HUES6 (cell line): ENCODE data around the gene TMC7.
"Not testable (repeated sequence)": the region's sequence is repeated elsewhere in the genome, so short reads cannot be mapped to it uniquely, and the experiment has no call there.

Source experiments
- H3K27ac ChIP-seq: 2 replicates; pipeline ENCODE4 v1.7.0; 2013; ENCODE audit warnings: low read depth, mild to moderate bottlenecking, low read length, inconsistent platforms
- H3K27me3 ChIP-seq: 2 replicates; pipeline ENCODE4 v1.6.1; 2013; ENCODE audit warnings: low read length; ENCODE audit not compliant: control insufficient read depth, insufficient read depth
- H3K36me3 ChIP-seq: 2 replicates; pipeline ENCODE4 v1.6.1; 2013; ENCODE audit warnings: low read length; ENCODE audit not compliant: control insufficient read depth, insufficient read depth
- H3K4me1 ChIP-seq: 2 replicates; pipeline ENCODE4 v1.6.1; 2013; ENCODE audit warnings: low read length; ENCODE audit not compliant: control insufficient read depth, insufficient read depth
- H3K4me3 ChIP-seq: 2 replicates; pipeline ENCODE4 v1.5.1; 2013; ENCODE audit warnings: low read depth, low read length
- H3K9ac ChIP-seq: one replicate; pipeline ENCODE4 v1.6.1; 2013; ENCODE audit warnings: mild to moderate bottlenecking, low read length
- H3K9me3 ChIP-seq: 2 replicates; pipeline ENCODE4 v1.6.1; 2013; ENCODE audit warnings: low read depth, low read length; ENCODE audit not compliant: control insufficient read depth, insufficient read depth

TMC7 gene

GRCh38 chr16:18953547-18953946 is 30.2 kb upstream of the TMC7 start:
- no peaks in the 10 kb centered on the region for H3K9me3 ChIP-seq
- no peak overlapping the region for H3K4me3 ChIP-seq
- no peak overlapping the region for H3K27ac ChIP-seq
- no peaks in the 10 kb centered on the region for H3K27me3 ChIP-seq
- no peaks in the 10 kb centered on the region for H3K4me1 ChIP-seq
- no peaks in the 10 kb centered on the region for H3K36me3 ChIP-seq
- H3K9ac ChIP-seq, result no peak overlapping the region

DNA sequence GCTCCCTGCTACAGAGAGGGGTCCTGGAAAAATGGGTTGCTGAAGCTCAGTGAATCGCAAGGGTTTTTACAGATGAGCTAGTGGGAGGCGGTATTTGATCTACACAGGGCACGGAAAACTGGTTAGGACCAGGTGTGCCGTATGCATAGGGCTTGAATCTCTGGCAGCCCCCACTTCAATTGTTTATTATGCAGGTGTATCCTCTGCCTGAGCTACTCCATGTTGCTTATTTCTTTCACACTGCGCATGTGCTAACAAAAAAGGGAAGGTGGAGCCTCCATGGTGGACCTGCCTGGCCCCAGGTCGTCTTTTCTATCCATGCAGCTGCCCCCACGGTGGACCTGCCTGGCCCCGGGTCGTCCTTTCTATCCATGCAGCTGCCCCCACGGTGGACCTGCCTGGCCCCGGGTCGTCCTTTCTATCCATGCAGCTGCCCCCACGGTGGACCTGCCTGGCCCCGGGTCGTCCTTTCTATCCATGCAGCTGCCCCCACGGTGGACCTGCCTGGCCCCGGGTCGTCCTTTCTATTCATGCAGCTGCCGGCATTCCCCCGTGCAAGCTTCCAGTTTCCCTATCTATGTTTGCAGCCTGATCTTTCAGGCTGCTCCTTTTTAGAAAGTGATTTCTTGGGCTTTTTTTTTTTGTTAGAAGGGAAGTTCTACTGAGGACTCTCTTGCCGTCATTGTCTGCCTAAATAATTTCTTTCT is 27.7 kb upstream of the TMC7 start:
- H3K9ac ChIP-seq, H3K4me3 ChIP-seq, H3K27ac ChIP-seq, H3K4me1 ChIP-seq, H3K36me3 ChIP-seq, H3K9me3 ChIP-seq, H3K27me3 ChIP-seq: not testable (repeated sequence)

DNA sequence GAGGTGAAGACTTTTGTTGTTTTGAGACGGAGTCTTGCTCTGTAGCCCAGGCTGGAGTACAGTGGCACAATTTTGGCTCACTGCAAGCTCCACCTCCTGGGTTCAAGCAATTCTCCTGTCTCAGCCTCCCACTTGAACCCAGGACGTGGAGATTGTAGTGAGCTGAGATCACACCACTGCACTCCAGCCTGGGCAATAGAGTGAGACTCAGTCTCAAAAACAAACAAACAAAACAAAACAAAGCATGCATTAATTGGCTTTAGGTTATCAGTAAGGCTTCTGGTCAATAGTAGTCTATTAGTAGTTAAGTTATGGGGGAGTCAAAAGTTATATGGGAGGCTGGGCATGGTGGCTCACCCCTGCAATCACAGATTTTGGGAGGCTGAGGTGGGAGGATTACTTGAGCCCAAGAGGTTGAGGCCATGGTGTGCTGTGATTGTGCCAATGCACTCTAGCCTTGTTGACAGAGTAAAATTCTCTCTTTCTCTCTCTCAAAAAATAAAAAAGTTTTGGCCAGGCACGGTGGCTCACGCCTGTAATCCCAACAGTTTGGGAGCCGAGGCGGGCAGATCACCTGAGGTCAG is 27.0 kb upstream of the TMC7 start:
- not testable (repeated sequence) for H3K27ac ChIP-seq, H3K36me3 ChIP-seq, H3K9me3 ChIP-seq, H3K4me3 ChIP-seq, H3K27me3 ChIP-seq, H3K4me1 ChIP-seq, H3K9ac ChIP-seq

DNA sequence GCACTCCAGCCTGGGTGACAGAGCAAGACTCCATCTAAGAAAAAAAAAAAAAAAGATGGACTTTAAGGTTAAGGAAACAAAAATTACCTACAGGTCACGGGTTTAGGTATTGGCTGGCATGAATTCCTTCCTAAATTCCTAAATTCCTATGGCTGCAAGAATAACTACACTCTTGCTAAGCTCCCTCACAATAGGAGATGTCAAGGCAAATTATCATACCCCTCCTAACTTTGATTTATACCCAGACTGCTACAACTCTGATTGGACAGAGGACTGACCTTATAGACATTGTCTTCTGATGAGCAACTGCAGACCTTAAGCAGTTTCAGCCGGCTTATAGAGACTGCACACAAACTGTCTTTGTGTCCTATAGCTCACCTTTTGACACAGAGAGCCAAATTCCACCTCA is 25.1 kb upstream of the TMC7 start:
- Histone ChIP-seq H3K36me3 (no peaks in the 10 kb centered on the region), H3K27me3 (no peaks in the 10 kb centered on the region), H3K27ac (no peak overlapping the region), H3K4me1 (peaks cover 5% of the 10 kb centered on the region; the same call in 1 of the 2 replicates), H3K9ac (no peak overlapping the region), H3K9me3 (no peaks in the 10 kb centered on the region), H3K4me3 (no peak overlapping the region)

GRCh38 chr16:18959031-18959505 is 24.7 kb upstream of the TMC7 start:
- peaks cover 5% of the 10 kb centered on the region; the same call in 1 of the 2 replicates for H3K4me1 ChIP-seq
- no peak overlapping the region for H3K27ac ChIP-seq
- no peaks in the 10 kb centered on the region for H3K9me3 ChIP-seq
- H3K4me3 ChIP-seq, result no peak overlapping the region
- no peaks in the 10 kb centered on the region for H3K27me3 ChIP-seq
- H3K36me3 ChIP-seq, result no peaks in the 10 kb centered on the region
- H3K9ac ChIP-seq, result no peak overlapping the region

- peaks cover 2% of the 10 kb centered on the region; the same call in 1 of the 2 replicates for H3K27me3 ChIP-seq
- no peak overlapping the region for H3K27ac ChIP-seq
- no peaks in the 10 kb centered on the region for H3K4me1 ChIP-seq
- H3K9ac ChIP-seq, result no peak overlapping the region
- no peaks in the 10 kb centered on the region for H3K36me3 ChIP-seq
- H3K4me3 ChIP-seq, result no peak overlapping the region
- H3K9me3 ChIP-seq, result no peaks in the 10 kb centered on the region
Measured at GRCh38 chr16:18965555-18965954, 18.2 kb upstream of the TMC7 start.

DNA sequence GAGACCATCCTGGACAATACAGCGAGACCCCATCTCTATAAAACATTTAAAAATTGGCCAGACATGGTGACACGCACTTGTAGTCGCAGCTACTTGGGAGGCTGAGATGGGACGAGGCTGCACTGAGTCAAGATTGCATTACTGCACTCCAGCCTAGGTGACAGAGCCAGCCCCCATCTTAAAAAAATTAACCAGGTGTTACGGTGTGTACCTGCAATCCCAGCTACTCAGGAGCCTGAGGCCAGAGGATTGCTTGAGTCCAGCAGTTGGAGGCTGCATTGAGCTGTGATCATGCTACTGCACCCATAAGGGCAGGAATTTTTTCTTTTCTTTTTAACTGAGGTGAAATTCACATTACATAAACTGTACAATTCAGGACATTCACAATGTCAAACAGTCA is 16.9 kb upstream of the TMC7 start:
- Histone ChIP-seq H3K9ac (no peak overlapping the region), H3K27ac (no peak overlapping the region), H3K4me1 (no peaks in the 10 kb centered on the region), H3K27me3 (peaks cover 2% of the 10 kb centered on the region; the same call in 1 of the 2 replicates), H3K4me3 (no peak overlapping the region), H3K9me3 (no peaks in the 10 kb centered on the region), H3K36me3 (no peaks in the 10 kb centered on the region)

- H3K4me3 ChIP-seq, result peak overlapping the region; percentile 42
- H3K9ac ChIP-seq, result no peak overlapping the region
- no peaks in the 10 kb centered on the region for H3K36me3 ChIP-seq
- H3K27ac ChIP-seq, result no peak overlapping the region
- H3K4me1 ChIP-seq, result no peaks in the 10 kb centered on the region
- H3K9me3 ChIP-seq, result no peaks in the 10 kb centered on the region
- peaks cover 2% of the 10 kb centered on the region; the same call in 1 of the 2 replicates for H3K27me3 ChIP-seq
Measured at GRCh38 chr16:18969050-18969854, 14.5 kb upstream of the TMC7 start.

DNA sequence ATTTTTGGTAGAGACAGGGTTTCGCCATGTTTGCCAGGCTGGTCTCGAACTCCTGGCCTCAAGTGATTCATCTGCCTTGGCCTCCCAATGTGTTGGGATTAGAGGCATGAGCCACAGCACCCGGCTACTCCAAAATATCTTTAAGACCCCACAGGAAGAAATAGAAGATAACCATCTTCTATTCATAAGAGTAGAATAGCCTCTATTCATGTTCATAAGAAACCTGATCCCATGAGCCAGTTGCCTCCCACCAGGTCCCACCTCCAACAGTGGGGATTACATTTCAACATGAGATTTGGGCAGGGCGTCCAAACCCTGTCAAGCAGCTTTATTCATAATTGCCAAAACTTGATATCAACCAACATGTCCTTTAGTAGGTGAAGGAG is 13.9 kb upstream of the TMC7 start:
- Histone ChIP-seq H3K27me3 (peaks cover 2% of the 10 kb centered on the region; the same call in 1 of the 2 replicates), H3K9ac (no peak overlapping the region), H3K36me3 (no peaks in the 10 kb centered on the region)

DNA sequence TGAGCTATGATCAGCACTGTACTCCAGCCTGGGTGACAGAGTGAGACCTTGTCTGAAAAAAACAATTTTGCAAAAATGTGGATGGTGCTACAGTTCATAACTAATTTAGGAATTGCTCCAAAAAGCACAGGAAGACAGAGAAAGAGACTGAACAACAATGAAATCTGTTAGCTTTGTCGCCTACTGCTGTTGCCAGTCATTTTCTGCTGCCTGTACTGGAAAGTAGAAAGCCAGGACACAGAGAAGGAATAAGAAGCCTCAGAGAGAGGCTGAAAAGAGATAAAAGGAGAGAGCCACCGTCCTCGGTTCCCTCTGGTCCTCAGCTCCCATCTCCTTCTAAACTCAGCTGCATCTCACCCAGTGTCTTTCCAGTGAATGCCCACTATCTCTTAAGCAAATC is 8.6 kb upstream of the TMC7 start:
- Histone ChIP-seq H3K4me1 (no peaks in the 10 kb centered on the region), H3K36me3 (no peaks in the 10 kb centered on the region), H3K9ac (no peak overlapping the region), H3K9me3 (no peaks in the 10 kb centered on the region), H3K27me3 (no peaks in the 10 kb centered on the region), H3K27ac (no peak overlapping the region), H3K4me3 (no peak overlapping the region)

More for the DNA sequence above, 13.9 kb upstream of the TMC7 start:
- Histone ChIP-seq H3K9me3 (no peaks in the 10 kb centered on the region), H3K4me1 (no peaks in the 10 kb centered on the region), H3K4me3 (no peak overlapping the region), H3K27ac (no peak overlapping the region)

DNA sequence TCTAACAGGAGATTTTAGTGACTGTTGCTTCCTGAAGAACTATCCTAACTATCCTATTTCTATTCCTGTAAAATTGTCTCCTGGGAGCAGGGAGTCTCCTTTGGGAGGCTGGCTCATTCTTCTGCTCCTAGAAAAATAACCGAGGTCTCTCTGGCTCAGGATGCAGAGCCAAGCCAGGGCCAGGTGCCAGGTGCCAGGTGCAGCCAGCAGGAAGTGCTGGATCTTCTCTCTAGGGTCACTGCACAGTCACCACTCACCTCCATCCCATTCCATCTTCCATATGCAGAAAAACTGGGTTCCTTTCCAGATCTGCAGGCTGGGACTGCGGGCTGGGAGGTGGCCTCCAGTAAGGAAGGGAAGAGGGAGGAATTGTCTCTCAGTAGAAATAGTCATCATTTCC is 3.8 kb upstream of the TMC7 start:
- Histone ChIP-seq H3K36me3 (no peaks in the 10 kb centered on the region), H3K27ac (no peak overlapping the region), H3K27me3 (no peaks in the 10 kb centered on the region), H3K4me3 (no peak overlapping the region), H3K9ac (no peak overlapping the region), H3K9me3 (no peaks in the 10 kb centered on the region), H3K4me1 (no peaks in the 10 kb centered on the region)
